Uterus (tissue), 4 donors: ENCODE results near the gene PLBD2. TPM values are rescaled to one million over a fixed set of nuclear protein-coding genes. Genes with fewer than 3 reads are reported as not detected.

Experiments used
- DNase-seq, 2 donors: peaks; one replicate each; pipeline ENCODE4 v3.0.0-alpha.2; 2019 to 2020
- H3K27ac ChIP-seq, 2 donors: fragments of 200-600 bp; sonication (generic); 1 replicate in 1 of 2; 2 replicates in 1 of 2; pipeline ENCODE4 v1.5.1; 2016 to 2018
- H3K27me3 ChIP-seq, 2 donors: fragments of 200-600 bp; sonication (generic); one replicate each; pipeline ENCODE4 v1.5.1; 2018 to 2019; ENCODE audit warnings: control low read depth in 1 of 2
- H3K36me3 ChIP-seq, 2 donors: fragments of 200-600 bp; sonication (generic); one replicate each; pipeline ENCODE4 v1.5.1; 2019; ENCODE audit warnings: control low read depth in 1 of 2
- H3K4me1 ChIP-seq, 2 donors: fragments of 200-600 bp; sonication (generic); one replicate each; pipeline ENCODE4 v1.5.1; 2018 to 2019; ENCODE audit warnings: control low read depth in 1 of 2
- H3K4me3 ChIP-seq, 2 donors: fragments of 200-600 bp; sonication (generic); 1 replicate in 1 of 2; 2 replicates in 1 of 2; pipeline ENCODE4 v1.5.1; 2018 to 2019; ENCODE audit warnings: mild to moderate bottlenecking in 1 of 2
- H3K9me3 ChIP-seq, 2 donors: fragments of 200-600 bp; sonication (generic); one replicate each; pipeline ENCODE4 v1.5.1; 2019; ENCODE audit warnings: control low read depth in 1 of 2
- CTCF ChIP-seq, 4 experiments: fragments of 200-600 bp in 2 of 4; fragments of 450-650 bp in 2 of 4; sonication (generic) in 2 of 4; IDR thresholded peaks; one replicate each; pipeline ENCODE4 v1.5.1; 2016 to 2019; ENCODE audit warnings: antibody characterized with exemption in 4 of 4, mild to moderate bottlenecking in 2 of 4, moderate library complexity in 1 of 4
- POLR2A ChIP-seq, 2 donors: fragments of 450-650 bp; IDR thresholded peaks; one replicate each; pipeline ENCODE4 v1.6.1; 2016; ENCODE audit warnings: antibody characterized with exemption in 2 of 2, mild to moderate bottlenecking in 1 of 2, moderate library complexity in 1 of 2
- intact Hi-C: fragments of 100-400 bp; cut with DNase I; formaldehyde crosslinking; loops from one replicate; pipeline ENCODE4 v1.15.1; 2023; ENCODE audit warnings: low total_unique reads
- total RNA-seq, 4 donors: library from RNA; depleted of rRNA in 3 of 4; stranded (reverse); fragments of >200 nt in 3 of 4; gene quantifications; one replicate each; pipeline versions ENCODE4 v1.1.0 to v1.2.4, GENCODE V29; 2014 to 2023
- donor health status: DM: yes; HTN: yes; CAD: no.

PLBD2 gene
- total RNA-seq, 4 donors from 2014 or later = 20.7 to 38.6 (median 29.8) TPM

- no peak overlapping the region for H3K27ac ChIP-seq
- intact Hi-C loops = no loop called here
- no peaks in the 10 kb centered on the region for H3K4me1 ChIP-seq
- H3K9me3 ChIP-seq = no peaks in the 10 kb centered on the region
- H3K4me3 ChIP-seq = no peak overlapping the region
- H3K36me3 ChIP-seq = no peaks in the 10 kb centered on the region
- TF ChIP-seq POLR2A (IDR thresholded peaks at IDR 0.05) (no peak), CTCF (IDR thresholded peaks at IDR 0.05) (no peak)
- no peaks in the 10 kb centered on the region for H3K27me3 ChIP-seq
- DNase-seq = no peak
Measured at GRCh38 chr12:113391650-113392337, 33.4 kb downstream of the PLBD2 start.

- intact Hi-C loops = no loop called here
- no peaks in the 10 kb centered on the region for H3K36me3 ChIP-seq
- DNase-seq = no peak
- no peak for TF ChIP-seq POLR2A (IDR thresholded peaks at IDR 0.05)
- TF ChIP-seq CTCF (IDR thresholded peaks at IDR 0.05) = no peak
- H3K4me1 ChIP-seq = no peaks in the 10 kb centered on the region
- no peaks in the 10 kb centered on the region for H3K27me3 ChIP-seq
- no peaks in the 10 kb centered on the region for H3K9me3 ChIP-seq
- H3K4me3 ChIP-seq = no peak overlapping the region
- H3K27ac ChIP-seq = no peak overlapping the region
Measured at GRCh38 chr12:113392520-113392919, 34.1 kb downstream of the PLBD2 start.

- intact Hi-C loops = no loop called here
- Histone ChIP-seq H3K4me3 (no peak overlapping the region), H3K27ac (no peak overlapping the region), H3K27me3 (no peaks in the 10 kb centered on the region), H3K36me3 (no peaks in the 10 kb centered on the region), H3K4me1 (no peaks in the 10 kb centered on the region), H3K9me3 (no peaks in the 10 kb centered on the region)
- no peak for DNase-seq
- TF ChIP-seq CTCF (IDR thresholded peaks at IDR 0.05) = no peak
- TF ChIP-seq POLR2A (IDR thresholded peaks at IDR 0.05) = no peak
Measured at GRCh38 chr12:113392988-113393579, 34.7 kb downstream of the PLBD2 start.

- H3K4me3 ChIP-seq = no peak overlapping the region
- no peak for DNase-seq
- no peaks in the 10 kb centered on the region for H3K27me3 ChIP-seq
- no peak overlapping the region for H3K27ac ChIP-seq
- H3K36me3 ChIP-seq = no peaks in the 10 kb centered on the region
- intact Hi-C loops = no loop called here
- no peaks in the 10 kb centered on the region for H3K9me3 ChIP-seq
- no peak for TF ChIP-seq POLR2A (IDR thresholded peaks at IDR 0.05)
- TF ChIP-seq CTCF (IDR thresholded peaks at IDR 0.05) = no peak
- H3K4me1 ChIP-seq = no peaks in the 10 kb centered on the region
Measured at GRCh38 chr12:113393749-113394148, 35.4 kb downstream of the PLBD2 start.

- intact Hi-C loops = no loop called here
- no peaks in the 10 kb centered on the region for H3K9me3 ChIP-seq
- no peak overlapping the region for H3K27ac ChIP-seq
- H3K4me3 ChIP-seq = no peak overlapping the region
- DNase-seq = no peak
- H3K4me1 ChIP-seq = no peaks in the 10 kb centered on the region
- H3K36me3 ChIP-seq = no peaks in the 10 kb centered on the region
- no peaks in the 10 kb centered on the region for H3K27me3 ChIP-seq
- TF ChIP-seq CTCF (IDR thresholded peaks at IDR 0.05) = no peak
- no peak for TF ChIP-seq POLR2A (IDR thresholded peaks at IDR 0.05)
Measured at GRCh38 chr12:113395119-113395518, 36.7 kb downstream of the PLBD2 start.
